Measurements from ENCODE around the gene EBF3. TPM values are rescaled to one million over a fixed set of nuclear protein-coding genes. Genes with fewer than 3 reads are reported as not detected.

The EBF3 gene
- total and polyA plus RNA-seq, 7 donors: 1.2 to 8.9 (median 4.5) TPM; not detected in 1

DNA sequence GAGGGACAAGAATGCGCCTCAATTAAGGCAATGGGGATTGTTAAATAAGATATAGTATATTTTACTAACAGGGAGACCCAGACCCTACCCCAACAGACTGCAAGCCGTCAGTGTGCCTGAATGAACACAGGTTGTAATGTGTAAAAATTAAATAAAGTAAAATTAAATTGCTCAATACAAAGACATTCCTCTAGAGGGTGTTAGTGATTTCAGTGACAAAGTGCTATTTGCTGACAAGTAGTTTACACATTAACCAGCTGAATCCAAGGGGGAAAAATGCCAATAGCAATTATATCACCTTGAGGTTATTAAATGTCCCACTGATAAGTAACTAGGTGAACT is 110.5 kb downstream of the EBF3 start:
- H3K4me3 ChIP-seq: no peak overlapping the region
- no peaks in the 10 kb centered on the region for H3K4me1 ChIP-seq
- H3K9me3 ChIP-seq: peaks cover 0 to 2% (median 0%) of the 10 kb centered on the region in 4 donors
- peak in 1 of 4 experiments; percentile 14 for TF ChIP-seq CTCF (IDR thresholded peaks at IDR 0.05)
- no peak for TF ChIP-seq EP300 (IDR thresholded peaks at IDR 0.05)
- no peak overlapping the region for H3K27ac ChIP-seq
- intact Hi-C loops (cut with DNase I): no loop called here
- no peak for DNase-seq
- no peaks in the 10 kb centered on the region for H3K27me3 ChIP-seq
- H3K36me3 ChIP-seq: no peaks in the 10 kb centered on the region
- WGBS, 2 donors: 4 to 34% methylated on average over 2 of the region's 2 CpGs

DNA sequence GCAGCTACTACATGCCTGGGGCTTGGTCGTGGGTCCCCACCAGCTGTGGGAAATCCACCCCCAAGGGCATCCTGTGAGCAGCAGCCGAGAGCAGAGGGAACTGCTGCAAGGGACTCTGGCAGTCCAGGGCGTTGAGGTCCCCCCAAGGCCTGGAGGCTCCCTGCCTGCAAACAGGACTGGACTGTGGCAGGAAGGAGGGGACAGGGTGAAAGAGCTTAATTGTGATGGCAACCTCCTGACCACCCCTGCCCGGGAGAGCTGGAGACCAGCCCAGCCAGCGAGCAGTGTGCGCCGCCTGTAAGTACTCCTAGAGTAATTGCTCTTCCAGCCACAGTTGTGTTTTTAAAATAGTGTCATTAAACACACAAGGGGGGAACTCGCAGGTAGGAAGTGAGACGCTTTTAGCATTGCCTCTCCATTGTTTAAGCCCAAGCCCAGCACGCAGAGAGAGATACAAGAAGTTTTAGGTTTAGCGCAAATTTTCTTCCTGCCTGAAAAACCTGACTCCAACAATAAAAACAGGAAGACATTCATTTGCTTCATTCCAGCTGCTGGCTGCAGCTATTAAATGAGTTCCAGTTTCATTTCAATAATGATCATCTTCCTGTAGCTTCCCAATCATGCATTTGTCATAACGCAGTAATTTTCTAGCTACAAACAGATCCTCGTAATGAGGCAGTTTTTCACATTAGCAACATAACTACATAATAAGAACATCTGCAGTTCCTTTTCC is 111.1 kb downstream of the EBF3 start:
- Histone ChIP-seq H3K27ac (no peak overlapping the region), H3K9me3 (peaks cover 0 to 2% (median 0%) of the 10 kb centered on the region in 4 donors), H3K4me1 (no peaks in the 10 kb centered on the region), H3K4me3 (no peak overlapping the region), H3K36me3 (no peaks in the 10 kb centered on the region), H3K27me3 (no peaks in the 10 kb centered on the region)
- 12 to 41% methylated on average over 13 of the region's 13 CpGs for WGBS, 2 donors
- intact Hi-C loops (cut with DNase I): no loop called here
- DNase-seq: no peak
- TF ChIP-seq POLR2A (IDR thresholded peaks at IDR 0.05): no peak

DNA sequence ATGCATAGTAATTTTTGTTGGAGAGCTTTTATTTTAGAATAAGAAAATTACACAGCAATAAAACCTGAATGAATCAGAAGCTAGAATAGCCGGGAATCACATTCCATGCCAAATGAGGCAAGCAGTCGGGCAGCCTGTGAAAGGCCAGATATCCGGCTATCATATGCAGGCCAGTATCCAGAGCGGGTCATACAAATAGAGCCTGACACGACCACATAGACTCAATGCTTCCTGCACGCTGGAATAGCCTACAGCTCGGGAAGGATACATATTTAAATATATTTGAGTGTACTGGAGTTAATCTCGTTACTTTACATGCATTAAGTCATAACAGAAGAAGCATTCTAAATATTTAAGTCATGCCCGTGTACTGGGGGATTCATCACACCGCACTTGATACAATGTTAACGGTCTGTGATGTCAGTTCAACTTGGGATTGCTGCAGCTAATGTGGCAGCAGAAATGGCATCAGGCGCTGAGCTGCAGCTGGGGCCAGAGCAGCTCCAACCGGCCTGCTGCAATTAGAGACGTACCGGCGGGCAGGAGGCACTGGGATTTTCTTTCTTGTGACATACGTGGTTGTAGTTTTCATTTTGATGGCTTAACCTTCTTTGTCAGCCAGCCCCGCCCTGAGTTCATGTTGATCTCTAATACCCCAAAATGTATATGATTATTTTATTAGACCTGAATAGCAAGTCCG is 112.0 kb downstream of the EBF3 start:
- no peak for DNase-seq
- intact Hi-C loops (cut with DNase I): no loop called here
- H3K36me3 ChIP-seq: no peaks in the 10 kb centered on the region
- TF ChIP-seq CTCF (IDR thresholded peaks at IDR 0.05) (no peak), EP300 (IDR thresholded peaks at IDR 0.05) (no peak), POLR2A (IDR thresholded peaks at IDR 0.05) (no peak), POLR2AphosphoS5 (IDR thresholded peaks at IDR 0.05) (no peak)
- no peaks in the 10 kb centered on the region for H3K27me3 ChIP-seq
- WGBS, 2 donors: 68 to 88% methylated on average over 19 of the region's 19 CpGs
- no peak overlapping the region for H3K27ac ChIP-seq
- no peaks in the 10 kb centered on the region for H3K4me1 ChIP-seq
- no peak overlapping the region for H3K4me3 ChIP-seq
- peaks cover 0 to 2% (median 0%) of the 10 kb centered on the region in 4 donors for H3K9me3 ChIP-seq

GRCh38 chr10:129850790-129851189 is 113.3 kb downstream of the EBF3 start:
- TF ChIP-seq CTCF (IDR thresholded peaks at IDR 0.05) (no peak), POLR2A (IDR thresholded peaks at IDR 0.05) (no peak), POLR2AphosphoS5 (IDR thresholded peaks at IDR 0.05) (no peak), EP300 (IDR thresholded peaks at IDR 0.05) (no peak)
- Histone ChIP-seq H3K27me3 (no peaks in the 10 kb centered on the region), H3K9me3 (no peaks in the 10 kb centered on the region), H3K27ac (no peak overlapping the region), H3K36me3 (no peaks in the 10 kb centered on the region), H3K4me3 (no peak overlapping the region), H3K4me1 (no peaks in the 10 kb centered on the region)
- WGBS, 2 donors: 88 to 91% methylated on average over 13 of the region's 13 CpGs
- intact Hi-C loops (cut with DNase I): no loop called here
- no peak for DNase-seq

GRCh38 chr10:129850316-129850715 is 113.8 kb downstream of the EBF3 start:
- Histone ChIP-seq H3K4me1 (no peaks in the 10 kb centered on the region), H3K27ac (no peak overlapping the region), H3K4me3 (no peak overlapping the region), H3K27me3 (no peaks in the 10 kb centered on the region), H3K36me3 (no peaks in the 10 kb centered on the region), H3K9me3 (no peaks in the 10 kb centered on the region)
- 92% methylated on average over 10 of the region's 10 CpGs for WGBS, 2 donors
- TF ChIP-seq EP300 (IDR thresholded peaks at IDR 0.05) (no peak), POLR2A (IDR thresholded peaks at IDR 0.05) (no peak), POLR2AphosphoS5 (IDR thresholded peaks at IDR 0.05) (no peak), CTCF (IDR thresholded peaks at IDR 0.05) (no peak)
- intact Hi-C loops (cut with DNase I): no loop called here
- no peak for DNase-seq

All from sigmoid colon (tissue), 7 donors.